Endothelial cell of umbilical vein (primary cell): ENCODE data around the gene IL16. TPM values are rescaled to one million over a fixed set of nuclear protein-coding genes. Genes with fewer than 3 reads are reported as not detected.

ENCODE experiments used
- BruUV-seq: library from RNA; stranded (reverse); fragments of 400-500 nt; replicated peaks from 2 replicates; lab custom pipeline; 2021; lab: Mats Ljungman, UMichigan
- CTCF ChIA-PET: fragments of 300-600, 350-600 bp; sonication (Branson Sonifier 250); formaldehyde crosslinking; loops from one replicate; lab custom pipeline; 2021; ENCODE audit warnings: antibody characterized with exemption, inconsistent platforms; lab: Charles Lee
- POLR2A ChIA-PET: fragments of 300-600, 350-600 bp; sonication (Branson Sonifier 250); formaldehyde crosslinking; loops from one replicate; lab custom pipeline; 2021; ENCODE audit warnings: antibody characterized with exemption, inconsistent platforms; lab: Charles Lee
- DNase-seq: peaks from one replicate; pipeline ENCODE4 v3.0.0-alpha.2; 2011; ENCODE audit warnings: low read depth, low spot score
- FAIRE-seq: peaks from 2 replicates; lab custom pipeline; 2011; peaks lifted over from hg19 to GRCh38; lab: Jason Lieb, UNC
- H2AFZ ChIP-seq: 2 replicates; pipeline ENCODE4 v1.6.0; 2012; ENCODE audit warnings: low read depth, low read length, control low read depth, inconsistent platforms
- H3K27ac ChIP-seq: 2 replicates; pipeline ENCODE4 v1.5.1; 2011; ENCODE audit warnings: low read depth, mild to moderate bottlenecking, control low read depth, low read length, moderate library complexity; ENCODE audit not compliant: insufficient read depth
- H3K27me3 ChIP-seq, 2 experiments: 2 replicates each; pipeline versions ENCODE4 v1.6.0 to v1.6.1; 2011; ENCODE audit warnings: low read length in 2 of 2, mixed read lengths in 1 of 2; ENCODE audit not compliant: control insufficient read depth in 2 of 2, insufficient read depth in 2 of 2
- H3K36me3 ChIP-seq, 2 experiments: 2 replicates in 1 of 2; 3 replicates in 1 of 2; pipeline ENCODE4 v1.5.1; 2011; ENCODE audit warnings: low read length in 2 of 2, mild to moderate bottlenecking in 1 of 2, moderate library complexity in 1 of 2; ENCODE audit not compliant: control insufficient read depth in 2 of 2, insufficient read depth in 2 of 2; ENCODE audit errors: extremely low read depth in 1 of 2
- H3K4me1 ChIP-seq: 3 replicates; pipeline ENCODE4 v1.5.1; 2011; ENCODE audit warnings: mild to moderate bottlenecking, low read length; ENCODE audit not compliant: control insufficient read depth, insufficient read depth; ENCODE audit errors: extremely low read depth
- H3K4me2 ChIP-seq: 2 replicates; pipeline ENCODE4 v1.6.1; 2011; ENCODE audit warnings: low read length, control low read depth, mixed read lengths; ENCODE audit not compliant: insufficient read depth
- H3K4me3 ChIP-seq, 3 experiments: fragments of 200-600 bp in 1 of 3; sonication (generic), shearing (Covaris generic) in 1 of 3; replicated peaks in 1 of 3; 2 replicates each; pipeline ENCODE4 v1.5.1; 2011 to 2016; ENCODE audit warnings: control low read depth in 3 of 3, low read length in 3 of 3, mild to moderate bottlenecking in 2 of 3, inconsistent platforms in 1 of 3, low read depth in 1 of 3, moderate library complexity in 1 of 3; ENCODE audit not compliant: insufficient read depth in 1 of 3
- H3K79me2 ChIP-seq: 2 replicates; pipeline ENCODE4 v1.6.0; 2012; ENCODE audit warnings: low read length, inconsistent platforms; ENCODE audit not compliant: control insufficient read depth, insufficient read depth
- H3K9ac ChIP-seq: replicated peaks from 2 replicates; pipeline ENCODE3; 2011; ENCODE audit warnings: low read length, control low read depth; ENCODE audit not compliant: insufficient read depth; ENCODE audit errors: extremely low read depth
- H3K9me1 ChIP-seq: replicated peaks from 3 replicates; pipeline ENCODE4 v1.6.0; 2011; ENCODE audit warnings: mild to moderate bottlenecking, low read length; ENCODE audit not compliant: control insufficient read depth, insufficient read depth; ENCODE audit errors: extremely low read depth
- H3K9me3 ChIP-seq: replicated peaks from 2 replicates; pipeline ENCODE4 v1.5.1; 2012; ENCODE audit warnings: low read length, inconsistent platforms; ENCODE audit not compliant: control insufficient read depth, insufficient read depth
- H4K20me1 ChIP-seq: replicated peaks from 2 replicates; pipeline ENCODE3; 2011; ENCODE audit warnings: mild to moderate bottlenecking, low read length; ENCODE audit not compliant: control insufficient read depth, insufficient read depth; ENCODE audit errors: extremely low read depth
- CTCF ChIP-seq, 2 donors: IDR thresholded peaks; 1 replicate in 1 of 2; 2 replicates in 1 of 2; pipeline ENCODE4 v1.5.1; 2011; ENCODE audit warnings: low read length in 2 of 2, mild to moderate bottlenecking in 2 of 2, moderate library complexity in 2 of 2, control low read depth in 1 of 2, inconsistent platforms in 1 of 2, low read depth in 1 of 2; ENCODE audit not compliant: insufficient read depth in 1 of 2; ENCODE audit errors: extremely low read depth in 1 of 2
- EZH2 ChIP-seq: IDR thresholded peaks from 2 replicates; pipeline ENCODE4 v1.6.1; 2012; ENCODE audit warnings: borderline replicate concordance, low read depth, mild to moderate bottlenecking, moderate library complexity, low read length, inconsistent platforms; ENCODE audit not compliant: severe bottlenecking
- FOS ChIP-seq: IDR thresholded peaks from 2 replicates; pipeline ENCODE4 v1.6.1; 2011; ENCODE audit warnings: mild to moderate bottlenecking, low read length, moderate library complexity, borderline replicate concordance; ENCODE audit not compliant: insufficient read depth
- GATA2 ChIP-seq: IDR thresholded peaks from 2 replicates; pipeline ENCODE4 v1.7.0; 2011; ENCODE audit warnings: low read depth, mild to moderate bottlenecking, moderate library complexity, mixed read lengths, low read length; ENCODE audit not compliant: insufficient read length, insufficient read depth
- JUN ChIP-seq: IDR thresholded peaks from 2 replicates; pipeline ENCODE4 v1.6.1; 2011; ENCODE audit warnings: borderline replicate concordance, low read depth; ENCODE audit not compliant: insufficient read length, insufficient read depth
- MAX ChIP-seq: IDR thresholded peaks from 2 replicates; pipeline ENCODE4 v1.6.1; 2011; ENCODE audit not compliant: insufficient read depth, insufficient read length
- MYC ChIP-seq: IDR thresholded peaks from one replicate; pipeline ENCODE4 v1.6.1; 2011; ENCODE audit warnings: mild to moderate bottlenecking, low read depth, low read length
- POLR2A ChIP-seq: IDR thresholded peaks from 2 replicates; pipeline ENCODE4 v1.6.1; 2012; ENCODE audit warnings: low read depth, mild to moderate bottlenecking, control low read depth, low read length
- POLR2AphosphoS5 ChIP-seq: IDR thresholded peaks from 2 replicates; pipeline ENCODE4 v1.6.1; 2012; ENCODE audit warnings: low read depth, mild to moderate bottlenecking, control low read depth, low read length, moderate library complexity; ENCODE audit not compliant: insufficient read depth
- dilution Hi-C: fragments of 300-500 bp; cut with MboI; formaldehyde crosslinking; loops from one replicate; pipeline ENCODE4 v1.15.0; 2019; ENCODE audit warnings: low sequenced_read_pairs; ENCODE audit not compliant: extremely low pct_ligation_motif_present
- intact Hi-C: fragments of 100-400 bp; cut with micrococcal nuclease; formaldehyde crosslinking; loops from one replicate; pipeline ENCODE4 v1.10.0; 2022
- polyA plus RNA-seq, 4 experiments: library from polyadenylated mRNA; depleted of rRNA in 3 of 4; stranded (reverse) in 3 of 4; unstranded in 1 of 4; fragments of >200 nt; gene quantifications; 2 replicates each; pipeline versions ENCODE4 v1.2.1 to v1.2.3, GENCODE V29; 2011 to 2012; ENCODE audit warnings: missing spikeins in 1 of 4
- total RNA-seq: library from RNA; stranded (reverse); gene quantifications from 2 replicates; pipeline ENCODE4 v1.2.3, GENCODE V29; 2021

IL16 gene
- total and polyA plus RNA-seq, 2 donors (not counting 3 experiments of a cell fraction or from before 2014, with no cell fraction given), result 0.29 to 2.1 TPM

- H3K79me2 ChIP-seq, result no peaks in the 10 kb centered on the region
- no peaks in the 10 kb centered on the region for H3K9me1 ChIP-seq
- ChIA-PET CTCF (interaction anchor here (0.7 to 3.2 kb wide), 2 partner anchors 17 to 26 kb away, joined by 3 to 28 read pairs; no protein-coding TSS in a partner anchor), POLR2A (no interaction called here)
- intact Hi-C loops, result no loop called here
- no peak overlapping the region for H3K4me2 ChIP-seq
- H3K27me3 ChIP-seq, result peaks cover 0 to 5% of the 10 kb centered on the region in 2 experiments
- H3K9me3 ChIP-seq, result no peaks in the 10 kb centered on the region
- H3K4me3 ChIP-seq, result no peak overlapping the region
- TF ChIP-seq EZH2, result no peak
- no peak for TF ChIP-seq POLR2A
- TF ChIP-seq POLR2AphosphoS5, result no peak
- TF ChIP-seq GATA2, result no peak
- TF ChIP-seq CTCF (IDR thresholded peaks at IDR 0.05; ENCODE audit: extremely low read depth in 1 of 2, insufficient read depth in 1 of 2, low read depth in 1 of 2, low read length in 2 of 2), result no peak
- TF ChIP-seq JUN, result no peak
- TF ChIP-seq MYC, result no peak
- TF ChIP-seq FOS, result no peak
- no peak for TF ChIP-seq MAX
- dilution Hi-C loops, result no loop called here
- H3K36me3 ChIP-seq, result no peaks in the 10 kb centered on the region
- H3K4me1 ChIP-seq, result peaks cover 8% of the 10 kb centered on the region
- no peak overlapping the region for H3K27ac ChIP-seq
- no peak for FAIRE-seq
- no TSS peak for BruUV-seq
- DNase-seq, result no peak
- H2AFZ ChIP-seq, result no peak overlapping the region
- no peaks in the 10 kb centered on the region for H4K20me1 ChIP-seq
- H3K9ac ChIP-seq, result no peak overlapping the region
Observed at GRCh38 chr15:81291916-81292522, 95.3 kb downstream of the IL16 start.
